Retinal pigment epithelial cell (primary cell): Measurements from ENCODE around the gene FABP1.
A peak's percentile ranks its signal among the peaks of the same experiment; 100 is the strongest.

Experiments
- DNase-seq: peaks from one replicate; pipeline ENCODE4 v3.0.0-alpha.2; 2010; ENCODE audit warnings: low read depth
- H3K4me3 ChIP-seq: 2 replicates; pipeline ENCODE4 v1.5.1; 2011; ENCODE audit warnings: mild to moderate bottlenecking, low read length, control low read depth, moderate library complexity
- CTCF ChIP-seq: conservative IDR thresholded peaks from 2 replicates; pipeline ENCODE4 v1.5.1; 2011; ENCODE audit warnings: low read depth, low read length, control low read depth, inconsistent platforms

The FABP1 gene

GRCh38 chr2:88082781-88083180 is 45.1 kb downstream of the FABP1 start:
- DNase-seq: no peak
- TF ChIP-seq CTCF: no peak
- no peak overlapping the region for H3K4me3 ChIP-seq

- H3K4me3 ChIP-seq: no peak overlapping the region
- no peak for DNase-seq
- TF ChIP-seq CTCF: no peak
Measured at GRCh38 chr2:88081924-88082608, 45.8 kb downstream of the FABP1 start.

GRCh38 chr2:88080545-88080944 is 47.3 kb downstream of the FABP1 start:
- no peak for TF ChIP-seq CTCF
- no peak for DNase-seq
- no peak overlapping the region for H3K4me3 ChIP-seq

- no peak for TF ChIP-seq CTCF
- H3K4me3 ChIP-seq: no peak overlapping the region
- no peak for DNase-seq
Measured at GRCh38 chr2:88078643-88079172, 49.2 kb downstream of the FABP1 start.

- no peak overlapping the region for H3K4me3 ChIP-seq
- TF ChIP-seq CTCF: no peak
- no peak for DNase-seq
Measured at GRCh38 chr2:88077080-88077479, 50.8 kb downstream of the FABP1 start.

- TF ChIP-seq CTCF: no peak
- peak; percentile 92 for DNase-seq
- no peak overlapping the region for H3K4me3 ChIP-seq
Measured at GRCh38 chr2:88074854-88075292, 53.0 kb downstream of the FABP1 start.

GRCh38 chr2:88074150-88074549 is 53.7 kb downstream of the FABP1 start:
- TF ChIP-seq CTCF: no peak
- DNase-seq: no peak
- H3K4me3 ChIP-seq: no peak overlapping the region
